Osteocyte (in vitro differentiated cells): Measurements from ENCODE around the gene PANX1. TPM values are rescaled to one million over a fixed set of nuclear protein-coding genes. Genes with fewer than 3 reads are reported as not detected.

ENCODE experiments used
- DNase-seq: peaks from one replicate; pipeline ENCODE4 v3.0.0; 2021; ENCODE audit warnings: mixed read lengths; ENCODE audit not compliant: unreplicated experiment; ENCODE audit errors: extremely low spot score
- H3K27ac Mint-ChIP-seq: one replicate; pipeline ENCODE4 v1.8.0; 2021; ENCODE audit warnings: mild to moderate bottlenecking, mixed read lengths; ENCODE audit not compliant: unreplicated experiment
- H3K27me3 Mint-ChIP-seq: one replicate; pipeline ENCODE4 v1.8.0; 2021; ENCODE audit warnings: mixed read lengths; ENCODE audit not compliant: unreplicated experiment
- H3K36me3 Mint-ChIP-seq: one replicate; pipeline ENCODE4 v1.8.0; 2021; ENCODE audit warnings: mixed read lengths; ENCODE audit not compliant: unreplicated experiment
- H3K4me1 Mint-ChIP-seq: one replicate; pipeline ENCODE4 v1.8.0; 2021; ENCODE audit warnings: mixed read lengths; ENCODE audit not compliant: unreplicated experiment
- H3K4me3 Mint-ChIP-seq: one replicate; pipeline ENCODE4 v1.8.0; 2021; ENCODE audit warnings: mild to moderate bottlenecking, moderate library complexity, mixed read lengths; ENCODE audit not compliant: unreplicated experiment
- H3K9me3 Mint-ChIP-seq: one replicate; pipeline ENCODE4 v1.8.0; 2021; ENCODE audit warnings: mixed read lengths; ENCODE audit not compliant: unreplicated experiment
- CTCF ChIP-seq: fragments of 200-600 bp; sonication (generic); IDR thresholded peaks from 2 replicates; pipeline ENCODE4 v1.5.0; 2021; ENCODE audit warnings: antibody characterized with exemption, mild to moderate bottlenecking, moderate library complexity
- total RNA-seq: library from RNA; stranded (reverse); gene quantifications from 2 replicates; pipeline ENCODE4 v1.2.1, GENCODE V29; 2021

Gene PANX1
- total RNA-seq, 1 donor from 2014 or later: 24.9 TPM

GRCh38 chr11:94218372-94218771 lies 89.7 kb downstream of the PANX1 start:
- H3K36me3 Mint-ChIP-seq: no peaks in the 10 kb centered on the region
- no peak for DNase-seq
- TF ChIP-seq CTCF: no peak
- H3K9me3 Mint-ChIP-seq: peaks cover 24% of the 10 kb centered on the region
- peaks cover 2% of the 10 kb centered on the region for H3K4me1 Mint-ChIP-seq
- H3K27me3 Mint-ChIP-seq: peaks cover 2% of the 10 kb centered on the region
- H3K4me3 Mint-ChIP-seq: no peak overlapping the region
- H3K27ac Mint-ChIP-seq: no peak overlapping the region

GRCh38 chr11:94219771-94220170 lies 91.1 kb downstream of the PANX1 start:
- H3K4me1 Mint-ChIP-seq: peaks cover 2% of the 10 kb centered on the region
- peaks cover 24% of the 10 kb centered on the region for H3K9me3 Mint-ChIP-seq
- no peak overlapping the region for H3K27ac Mint-ChIP-seq
- no peaks in the 10 kb centered on the region for H3K27me3 Mint-ChIP-seq
- H3K36me3 Mint-ChIP-seq: no peaks in the 10 kb centered on the region
- TF ChIP-seq CTCF: no peak
- no peak for DNase-seq
- H3K4me3 Mint-ChIP-seq: no peak overlapping the region

- no peaks in the 10 kb centered on the region for H3K4me1 Mint-ChIP-seq
- no peak for TF ChIP-seq CTCF
- no peak overlapping the region for H3K27ac Mint-ChIP-seq
- H3K4me3 Mint-ChIP-seq: no peak overlapping the region
- DNase-seq: no peak
- no peaks in the 10 kb centered on the region for H3K36me3 Mint-ChIP-seq
- peaks cover 16% of the 10 kb centered on the region for H3K9me3 Mint-ChIP-seq
- H3K27me3 Mint-ChIP-seq: peaks cover 3% of the 10 kb centered on the region
Observed at GRCh38 chr11:94224078-94224477, 95.4 kb downstream of the PANX1 start.

Other genes with a start within 250 kb of the PANX1 start
- gene HEPHL1, start 107.5 kb upstream of the PANX1 start, total RNA-seq: not detected in 2 replicates
- not detected in 2 replicates for gene IZUMO1R, start 175.7 kb downstream of the PANX1 start, total RNA-seq